Ovary (tissue), 9 donors: ENCODE results near the gene MRPL24. TPM values are rescaled to one million over a fixed set of nuclear protein-coding genes. Genes with fewer than 3 reads are reported as not detected.
A peak's percentile ranks its signal among the peaks of the same experiment; 100 is the strongest.

Experiments
- DNase-seq, 5 donors: peaks; one replicate each; pipeline ENCODE4 v3.0.0-alpha.2; 2019 to 2020
- H3K27ac ChIP-seq, 2 donors: fragments of 200-600 bp; one replicate each; pipeline versions ENCODE4 v1.5.1 to v1.8.0; 2019 to 2022
- H3K27me3 ChIP-seq: fragments of 200-600 bp; one replicate; pipeline ENCODE4 v1.8.0; 2022
- H3K36me3 ChIP-seq: fragments of 200-600 bp; sonication (generic); one replicate; pipeline ENCODE4 v1.5.1; 2019
- H3K4me1 ChIP-seq: one replicate; pipeline ENCODE4 v1.8.1; 2013; ENCODE audit warnings: mild to moderate bottlenecking, moderate library complexity; ENCODE audit not compliant: insufficient read depth
- H3K4me3 ChIP-seq: fragments of 200-600 bp; sonication (generic); one replicate; pipeline ENCODE4 v1.5.1; 2017
- H3K9me3 ChIP-seq, 2 donors: fragments of 200-600 bp in 1 of 2; sonication (generic) in 1 of 2; one replicate each; pipeline versions ENCODE4 v1.5.1 to v1.8.1; 2013 to 2019; ENCODE audit warnings: mild to moderate bottlenecking in 1 of 2, moderate library complexity in 1 of 2
- EP300 ChIP-seq: sonication (generic); formaldehyde crosslinking; IDR thresholded peaks from one replicate; pipeline ENCODE4 v1.6.1; 2017; ENCODE audit warnings: antibody characterized with exemption
- POLR2A ChIP-seq: fragments of 450-650 bp; IDR thresholded peaks from one replicate; pipeline ENCODE4 v1.6.1; 2017; ENCODE audit warnings: antibody characterized with exemption, mild to moderate bottlenecking, moderate library complexity
- WGBS, 3 donors: extraction: QIAGEN DNeasy Blood & Tissue Kit in 1 of 3; methylation state at CpG; one replicate each; pipeline versions ENCODE4 v1.1.5 to v1.1.7; 2013 to 2017; 5-methylcytosine and 5-hydroxymethylcytosine counted together
- intact Hi-C, 4 donors: fragments of 100-400 bp; cut with DNase I; formaldehyde crosslinking; loops; one replicate each; pipeline versions ENCODE4 v1.11.0 to v1.15.1; 2022 to 2023
- polyA plus RNA-seq, 2 donors: library from polyadenylated mRNA; stranded (reverse); fragments of 200-250 nt in 1 of 2; fragments of 350-450 nt in 1 of 2; fragmentation: Illumina TruSeq in 1 of 2; extraction: RNeasy Lipid Tissue Mini Kit (QIAGEN cat#74804) in 1 of 2; gene quantifications; one replicate each; pipeline ENCODE4 v1.2.3, GENCODE V29; 2013 to 2014
- total RNA-seq, 7 donors: library from RNA; depleted of rRNA in 2 of 7; stranded (reverse); fragments of >200 nt in 2 of 7; fragmentation: NEBNext Ultra II Directional in 3 of 7; extraction: Animal tissue kit (Norgen Biotek cat#: 25700) in 3 of 7; gene quantifications; one replicate each; pipeline versions ENCODE4 v1.1.0 to v1.2.4, GENCODE V29; 2016 to 2023
- TF ChIP-seq, protein P1 (sequence below), 3 donors: fragments of 450-650 bp in 2 of 3; fragments of 200-600 bp in 1 of 3; IDR thresholded peaks; one replicate each; pipeline versions ENCODE4 v1.5.1 to v1.8.0; 2016 to 2022; ENCODE audit warnings: antibody characterized with exemption in 3 of 3, mild to moderate bottlenecking in 1 of 3
- donor health status: DM: no; HTN: no; CAD: no; lungs with moderate emphysema.
- donor health status: DM: no; HTN: no; CAD: no.
- donor health status: Bipolar disorder and iron deficiency.
- donor health status: DM: yes; HTN: yes; CAD: no.
- donor health status: DM: no; HTN: no; CAD: no.
- donor health status: DM: yes; HTN: yes; CAD: no.

MRPL24 gene
- total and polyA plus RNA-seq, 9 donors: 23.1 to 173 (median 68.3) TPM

DNA sequence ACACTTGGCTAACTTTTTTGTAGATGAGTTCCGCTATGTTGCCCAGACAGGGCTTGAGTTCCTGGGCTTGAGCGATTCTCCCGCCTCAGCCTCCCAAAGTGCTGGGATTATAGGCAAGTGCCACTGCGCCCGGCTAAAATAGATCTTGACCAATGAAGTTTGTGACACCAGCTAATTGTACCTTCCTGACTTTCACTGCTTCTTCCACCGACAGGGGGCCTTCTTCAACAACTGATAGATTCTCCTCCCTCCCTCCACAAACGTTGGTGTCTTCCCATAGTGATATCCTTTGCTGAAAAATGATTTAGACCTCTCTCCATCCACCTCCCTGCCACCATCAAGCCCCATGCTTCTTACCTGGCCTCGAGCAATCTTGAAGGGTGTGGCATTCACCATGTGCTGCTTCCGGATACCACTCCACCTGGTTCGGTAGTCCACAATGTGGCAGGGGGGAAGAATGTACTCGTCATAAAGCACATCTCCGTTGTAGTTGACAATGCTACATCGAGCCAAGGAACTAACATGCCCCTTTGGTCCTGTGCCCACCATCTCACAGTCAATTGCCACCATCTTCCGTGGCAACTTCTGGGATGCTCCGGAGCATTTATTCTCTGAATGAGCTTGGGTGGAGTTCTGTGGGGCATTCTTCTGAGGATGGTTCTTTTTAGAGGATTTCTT, 14.2 kb downstream of the MRPL24 start:
- TF ChIP-seq POLR2A (no peak), EP300 (no peak)
- TF ChIP-seq, protein P1, sequence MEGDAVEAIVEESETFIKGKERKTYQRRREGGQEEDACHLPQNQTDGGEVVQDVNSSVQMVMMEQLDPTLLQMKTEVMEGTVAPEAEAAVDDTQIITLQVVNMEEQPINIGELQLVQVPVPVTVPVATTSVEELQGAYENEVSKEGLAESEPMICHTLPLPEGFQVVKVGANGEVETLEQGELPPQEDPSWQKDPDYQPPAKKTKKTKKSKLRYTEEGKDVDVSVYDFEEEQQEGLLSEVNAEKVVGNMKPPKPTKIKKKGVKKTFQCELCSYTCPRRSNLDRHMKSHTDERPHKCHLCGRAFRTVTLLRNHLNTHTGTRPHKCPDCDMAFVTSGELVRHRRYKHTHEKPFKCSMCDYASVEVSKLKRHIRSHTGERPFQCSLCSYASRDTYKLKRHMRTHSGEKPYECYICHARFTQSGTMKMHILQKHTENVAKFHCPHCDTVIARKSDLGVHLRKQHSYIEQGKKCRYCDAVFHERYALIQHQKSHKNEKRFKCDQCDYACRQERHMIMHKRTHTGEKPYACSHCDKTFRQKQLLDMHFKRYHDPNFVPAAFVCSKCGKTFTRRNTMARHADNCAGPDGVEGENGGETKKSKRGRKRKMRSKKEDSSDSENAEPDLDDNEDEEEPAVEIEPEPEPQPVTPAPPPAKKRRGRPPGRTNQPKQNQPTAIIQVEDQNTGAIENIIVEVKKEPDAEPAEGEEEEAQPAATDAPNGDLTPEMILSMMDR (IDR thresholded peaks at IDR 0.05): no peak
- no peaks in the 10 kb centered on the region for H3K27me3 ChIP-seq
- H3K4me3 ChIP-seq: peak overlapping the region; percentile 2
- H3K36me3 ChIP-seq: no peaks in the 10 kb centered on the region
- intact Hi-C loops: loop anchor here in 1 of 4 donors (2.0 kb wide), 1 partner anchor 36 kb away; no protein-coding TSS in a partner anchor
- peaks cover 16% of the 10 kb centered on the region for H3K4me1 ChIP-seq
- 35 to 51% (median 41%) methylated on average over 15 of the region's 15 CpGs for WGBS, 3 donors
- DNase-seq: no peak
- no peaks in the 10 kb centered on the region for H3K9me3 ChIP-seq
- no peak overlapping the region for H3K27ac ChIP-seq

DNA sequence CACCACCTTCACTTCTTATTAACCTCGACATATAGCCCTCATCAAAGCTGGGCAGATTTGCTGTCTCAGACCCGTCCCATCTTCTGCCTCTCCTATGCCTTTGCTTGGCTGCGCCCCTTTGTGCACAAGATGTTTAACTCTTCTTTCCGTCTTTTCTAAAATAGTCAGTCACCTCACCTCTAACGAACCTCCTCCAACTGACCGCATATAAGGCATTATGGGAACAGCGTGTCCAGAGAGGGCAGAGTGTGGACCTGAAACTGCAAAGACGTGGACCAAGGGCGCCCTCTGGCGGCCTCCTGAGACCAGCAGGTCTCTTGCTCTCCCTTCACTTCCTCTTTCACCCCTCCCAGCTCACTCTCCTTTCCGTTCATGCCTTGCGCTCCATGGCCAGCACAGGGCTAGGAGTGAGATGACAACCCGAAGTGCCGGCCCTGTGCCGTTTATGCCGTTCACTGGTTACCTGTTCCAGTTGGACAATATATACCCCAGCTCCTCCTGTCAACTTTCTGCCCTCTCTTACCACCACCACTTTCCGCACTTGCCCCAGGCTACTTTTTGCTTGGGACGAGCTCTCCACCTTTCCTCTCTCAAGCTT, 15.1 kb downstream of the MRPL24 start:
- WGBS, 3 donors: 7 to 9% (median 8%) methylated on average over 18 of the region's 18 CpGs
- DNase-seq: peak; percentile 83 to 93 (median 90)
- no peak for TF ChIP-seq EP300
- no peak for TF ChIP-seq POLR2A
- TF ChIP-seq, protein P1 (IDR thresholded peaks at IDR 0.05): peak; percentile 83 to 94 (median 93)
- H3K9me3 ChIP-seq: no peaks in the 10 kb centered on the region
- H3K4me3 ChIP-seq: peak overlapping the region; percentile 24
- no peaks in the 10 kb centered on the region for H3K36me3 ChIP-seq
- intact Hi-C loops: loop anchor here (1.0 to 2.0 kb wide), 3 partner anchors 35 to 37 kb away; no protein-coding TSS in a partner anchor
- no peaks in the 10 kb centered on the region for H3K27me3 ChIP-seq
- peaks cover 16% of the 10 kb centered on the region for H3K4me1 ChIP-seq
- no peak overlapping the region for H3K27ac ChIP-seq

DNA sequence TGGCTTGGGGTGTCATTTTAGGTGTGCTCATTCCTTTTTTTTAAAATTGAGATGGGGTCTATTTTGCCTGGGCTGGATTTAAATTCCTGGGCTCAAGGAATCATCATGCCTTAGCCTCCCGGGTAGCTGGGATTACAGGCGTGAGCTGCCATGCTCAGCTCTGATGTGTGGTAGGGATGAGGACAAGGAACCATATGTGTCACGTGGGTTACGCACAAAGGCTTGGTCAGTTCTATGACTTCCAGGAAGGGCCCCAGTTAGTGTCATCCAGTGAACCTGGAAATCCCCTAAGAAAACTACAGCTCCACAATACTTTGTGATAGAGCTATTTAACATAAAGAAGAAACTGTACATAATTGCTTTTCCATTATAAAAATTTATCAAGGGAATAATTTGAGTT, 19.4 kb downstream of the MRPL24 start:
- TF ChIP-seq, protein P1 (IDR thresholded peaks at IDR 0.05): no peak
- TF ChIP-seq EP300 (no peak), POLR2A (no peak)
- Histone ChIP-seq H3K4me1 (peaks cover 10% of the 10 kb centered on the region), H3K9me3 (no peaks in the 10 kb centered on the region), H3K27ac (no peak overlapping the region), H3K27me3 (no peaks in the 10 kb centered on the region), H3K4me3 (no peak overlapping the region), H3K36me3 (no peaks in the 10 kb centered on the region)
- WGBS, 3 donors: 90 to 94% (median 91%) methylated on average over 4 of the region's 4 CpGs
- no peak for DNase-seq
- intact Hi-C loops: no loop called here

- intact Hi-C loops: no loop called here
- Histone ChIP-seq H3K27ac (no peak overlapping the region), H3K4me1 (peaks cover 9% of the 10 kb centered on the region), H3K27me3 (no peaks in the 10 kb centered on the region), H3K9me3 (no peaks in the 10 kb centered on the region), H3K4me3 (no peak overlapping the region), H3K36me3 (no peaks in the 10 kb centered on the region)
- 49 to 67% (median 61%) methylated on average over 2 of the region's 2 CpGs for WGBS, 3 donors
- no peak for DNase-seq
- no peak for TF ChIP-seq EP300
- TF ChIP-seq, protein P1 (IDR thresholded peaks at IDR 0.05): no peak
- TF ChIP-seq POLR2A: no peak
These were observed 19.8 kb downstream of the MRPL24 start for GRCh38 chr1:156721131-156721530.
